Hippocampal formation (tissue), 2 donors: Measurements from ENCODE around the gene KLHL20.

Experiments
- DNase-seq, 2 donors: peaks; one replicate each; lab custom pipeline; 2025; lab: John Stamatoyannopoulos, UW

Gene KLHL20

GRCh38 chr1:173832748-173833147, 118.0 kb downstream of the KLHL20 start:
- no peak for DNase-seq
